Right lobe of liver (tissue), 4 donors: ENCODE results near the gene ANXA11.
"Not testable (repeated sequence)": the region's sequence is repeated elsewhere in the genome, so short reads cannot be mapped to it uniquely, and the experiment has no call there.

Experiments used
- CTCF ChIP-seq, 4 donors: fragments of 200-600 bp in 3 of 4; fragments of 450-650 bp in 1 of 4; IDR thresholded peaks; one replicate each; pipeline versions ENCODE4 v1.5.1 to v1.8.0; 2016 to 2022; ENCODE audit warnings: antibody characterized with exemption in 4 of 4, mild to moderate bottlenecking in 2 of 4
- POLR2A ChIP-seq: fragments of 450-650 bp; IDR thresholded peaks from one replicate; pipeline ENCODE4 v1.6.1; 2017; ENCODE audit warnings: antibody characterized with exemption, mild to moderate bottlenecking
- donor health status: DM: no; HTN: no; CAD: no.
- donor health status: DM: no; HTN: no; CAD: no.
- donor health status: DM: no; HTN: yes; CAD: no.

- not testable (repeated sequence) for TF ChIP-seq POLR2A; CTCF (IDR thresholded peaks at IDR 0.05)
Observed at GRCh38 chr10:80251703-80252280, 46.5 kb upstream of the ANXA11 start.
